SW480 (cell line): ENCODE results near the gene KCNQ4.

Experiments
- DNase-seq: peaks from one replicate; pipeline ENCODE4 v3.0.0-alpha.2; 2016; ENCODE audit warnings: low spot score

KCNQ4 gene

GRCh38 chr1:40840526-40841323, 57.1 kb downstream of the KCNQ4 start:
- no peak for DNase-seq

DNA sequence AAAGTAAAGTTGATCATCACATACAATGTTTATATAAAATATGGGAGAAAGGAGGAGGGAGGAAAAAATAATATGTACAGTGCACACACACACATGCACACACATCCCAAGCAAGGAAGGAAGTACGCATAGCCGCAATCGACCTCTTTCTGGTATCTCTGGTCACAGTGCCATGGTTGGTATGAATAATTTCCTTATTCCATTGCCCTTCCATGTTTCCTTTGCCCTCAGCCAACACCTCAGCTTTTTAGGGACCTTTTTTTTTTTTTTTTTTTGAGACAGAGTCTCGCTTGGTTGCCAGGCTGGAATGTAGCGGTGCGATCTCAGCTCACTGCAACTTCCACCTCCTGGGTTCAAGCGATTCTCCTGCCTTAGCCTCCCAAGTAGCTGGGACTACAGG, 58.0 kb downstream of the KCNQ4 start:
- no peak for DNase-seq

DNA sequence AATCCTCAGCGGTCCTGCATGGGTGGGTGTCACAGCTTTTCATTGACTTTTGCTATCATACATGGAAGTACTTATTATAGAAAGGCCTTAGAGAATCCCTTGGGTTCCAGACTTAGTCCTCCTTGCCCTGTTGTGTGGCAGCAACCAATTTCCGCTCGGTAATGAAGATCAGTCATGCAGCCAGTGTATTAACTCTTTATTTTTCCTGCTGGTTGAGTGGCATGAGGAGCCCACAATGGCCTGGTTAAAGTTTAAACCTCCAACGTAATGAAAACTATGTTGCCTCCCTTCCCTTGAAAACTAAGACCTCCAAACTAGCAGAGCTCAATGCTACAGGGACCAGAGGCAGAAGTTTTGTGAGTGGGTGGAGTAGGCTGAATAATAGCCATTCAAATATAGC, 58.6 kb downstream of the KCNQ4 start:
- no peak for DNase-seq

GRCh38 chr1:40842691-40843090, 59.1 kb downstream of the KCNQ4 start:
- DNase-seq, result no peak

DNA sequence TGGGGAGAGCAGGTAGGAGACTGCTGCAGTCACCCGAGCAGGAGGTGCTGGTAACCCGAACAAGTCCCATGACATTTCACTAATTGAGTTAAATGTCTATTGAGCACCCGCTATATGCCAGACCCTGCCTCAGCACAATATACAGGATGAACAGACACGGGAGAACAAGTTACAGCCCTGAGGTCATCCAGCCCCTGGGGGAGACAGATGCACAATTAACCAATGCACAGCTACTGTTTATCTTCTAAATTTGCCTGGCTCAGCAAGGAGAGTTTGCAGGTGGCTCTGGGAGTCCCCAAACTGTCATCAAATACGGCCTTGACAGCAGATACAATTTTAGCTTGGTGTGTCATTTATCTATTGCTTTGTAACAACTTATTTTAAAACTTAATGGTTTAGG, 60.5 kb downstream of the KCNQ4 start:
- DNase-seq, result no peak

DNA sequence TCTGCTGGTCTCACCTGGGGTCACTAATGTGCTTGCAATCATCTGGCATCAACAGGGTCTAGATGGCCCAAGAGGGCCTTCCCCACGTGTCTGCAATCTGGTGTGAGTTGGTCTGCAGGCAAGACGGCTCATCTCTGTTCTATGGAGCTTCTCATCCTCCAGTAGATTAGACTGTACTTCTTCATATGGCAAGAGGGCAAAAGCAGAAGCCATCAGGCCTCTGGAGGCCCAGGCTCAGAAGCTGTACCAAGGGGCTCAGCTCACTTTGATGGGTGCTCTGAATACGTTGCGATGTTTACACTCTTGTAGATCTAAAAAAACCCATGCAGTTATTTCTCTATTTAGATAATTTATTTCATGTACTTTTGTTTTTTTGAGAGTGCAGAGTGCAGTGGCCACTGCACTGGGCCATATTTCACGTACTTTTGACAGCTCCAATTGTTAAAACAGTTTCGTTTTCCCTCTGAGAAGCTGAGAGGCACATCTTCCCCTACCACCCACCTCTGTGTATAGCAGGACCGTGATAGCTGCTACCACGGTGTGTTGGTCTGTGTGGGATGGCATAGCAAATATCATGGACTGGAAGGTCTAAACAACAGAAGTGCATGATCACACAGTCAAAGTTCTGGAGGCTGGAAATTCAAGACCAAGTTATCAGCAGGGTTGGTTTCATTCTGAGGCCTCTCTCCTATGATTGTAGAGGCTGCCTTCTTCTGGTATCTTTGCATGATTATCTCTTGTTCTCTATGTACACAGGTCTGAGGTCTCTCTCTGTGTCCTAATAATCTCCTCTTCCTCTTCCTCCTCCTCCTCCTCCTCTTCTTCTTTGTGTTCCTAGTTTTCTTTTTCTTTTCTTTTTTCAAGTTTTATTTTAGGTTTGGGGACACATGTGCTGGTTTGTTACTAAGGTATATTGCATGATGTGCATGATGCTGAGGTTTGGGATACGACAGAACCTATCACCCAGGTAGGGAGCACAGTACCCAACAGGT, 61.6 kb downstream of the KCNQ4 start:
- no peak for DNase-seq

DNA sequence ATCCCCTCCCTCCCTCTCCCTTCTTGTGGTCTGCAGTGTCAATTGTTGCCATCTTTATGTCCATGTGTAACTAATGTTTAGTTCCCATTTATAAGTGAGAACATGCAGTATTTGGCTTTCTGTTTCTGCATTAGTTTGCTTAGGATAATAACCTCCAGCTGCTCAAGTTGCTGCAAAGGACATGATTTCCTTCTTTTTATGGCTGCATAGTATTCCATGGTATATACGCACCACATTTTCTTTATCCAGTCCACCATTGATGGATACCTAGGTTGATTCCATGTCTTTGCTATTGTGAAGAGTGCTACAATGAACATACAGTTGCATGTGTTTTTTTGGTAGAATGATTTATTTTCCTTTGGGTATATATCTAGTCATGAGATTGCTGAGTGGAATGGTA, 62.3 kb downstream of the KCNQ4 start:
- no peak for DNase-seq

GRCh38 chr1:40847023-40847745, 63.6 kb downstream of the KCNQ4 start:
- DNase-seq, result no peak

DNA sequence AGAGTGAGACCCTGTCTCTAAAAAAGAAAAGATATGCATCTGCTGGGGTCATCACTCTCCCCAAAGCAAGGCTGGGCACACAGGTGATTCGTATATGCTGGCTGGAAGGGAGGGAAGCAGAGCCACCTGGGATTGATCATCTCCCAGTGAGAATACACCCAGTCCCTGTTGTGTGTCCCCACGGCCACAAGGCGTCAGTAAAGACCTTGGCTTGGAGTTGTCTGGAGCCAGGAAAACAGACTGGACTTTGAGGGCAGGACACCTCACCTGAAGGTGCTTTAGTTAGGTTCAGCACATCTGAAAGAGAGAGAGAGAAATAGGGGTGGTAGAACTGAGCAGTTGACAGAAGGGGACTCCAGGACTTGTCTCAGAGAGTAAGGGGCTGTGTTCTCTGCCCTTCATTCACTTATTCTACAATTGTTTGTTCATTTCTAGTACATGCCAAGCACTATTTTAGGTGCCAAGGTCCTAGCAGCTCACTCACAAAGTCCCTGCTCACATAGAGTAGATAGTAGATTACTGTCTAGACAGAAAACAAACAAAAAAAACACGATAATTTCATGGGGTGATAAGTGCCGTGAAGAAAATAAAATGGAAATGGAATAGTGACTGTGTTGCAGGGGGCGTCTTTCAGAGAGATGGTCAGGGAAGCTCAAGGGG, 65.1 kb downstream of the KCNQ4 start:
- DNase-seq, result peak; percentile 75

- DNase-seq, result peak; percentile 47
Observed at GRCh38 chr1:40849801-40850592, 66.4 kb downstream of the KCNQ4 start.

- DNase-seq, result no peak
Observed at GRCh38 chr1:40851643-40852042, 68.1 kb downstream of the KCNQ4 start.

GRCh38 chr1:40853113-40853884, 69.7 kb downstream of the KCNQ4 start:
- DNase-seq, result no peak

- DNase-seq, result no peak
Observed at GRCh38 chr1:40853885-40854170, 70.2 kb downstream of the KCNQ4 start.

GRCh38 chr1:40855513-40855912, 71.9 kb downstream of the KCNQ4 start:
- DNase-seq, result no peak

- no peak for DNase-seq
Observed at GRCh38 chr1:40856116-40856515, 72.5 kb downstream of the KCNQ4 start.

- no peak for DNase-seq
Observed at GRCh38 chr1:40856656-40857302, 73.2 kb downstream of the KCNQ4 start.

DNA sequence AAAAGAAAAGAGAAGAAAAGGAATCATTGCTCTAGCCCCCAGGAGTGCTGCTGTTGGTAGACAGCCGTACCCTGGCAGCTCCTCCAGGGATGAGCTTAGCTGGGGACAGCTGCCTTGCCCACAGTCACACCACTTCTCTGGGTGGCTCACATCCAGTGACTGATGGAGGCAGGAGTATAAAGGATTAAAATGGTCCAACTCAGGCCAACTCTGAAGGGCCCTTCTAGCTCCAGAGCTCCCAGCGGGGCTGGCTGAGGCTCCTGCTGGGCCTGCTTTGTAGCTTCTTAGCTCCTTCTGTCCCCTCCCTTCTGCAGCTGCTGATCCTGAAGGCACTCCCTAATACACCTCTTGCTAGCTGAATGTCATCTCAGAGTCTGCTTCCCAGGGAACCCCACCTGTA, 74.2 kb downstream of the KCNQ4 start:
- no peak for DNase-seq

DNA sequence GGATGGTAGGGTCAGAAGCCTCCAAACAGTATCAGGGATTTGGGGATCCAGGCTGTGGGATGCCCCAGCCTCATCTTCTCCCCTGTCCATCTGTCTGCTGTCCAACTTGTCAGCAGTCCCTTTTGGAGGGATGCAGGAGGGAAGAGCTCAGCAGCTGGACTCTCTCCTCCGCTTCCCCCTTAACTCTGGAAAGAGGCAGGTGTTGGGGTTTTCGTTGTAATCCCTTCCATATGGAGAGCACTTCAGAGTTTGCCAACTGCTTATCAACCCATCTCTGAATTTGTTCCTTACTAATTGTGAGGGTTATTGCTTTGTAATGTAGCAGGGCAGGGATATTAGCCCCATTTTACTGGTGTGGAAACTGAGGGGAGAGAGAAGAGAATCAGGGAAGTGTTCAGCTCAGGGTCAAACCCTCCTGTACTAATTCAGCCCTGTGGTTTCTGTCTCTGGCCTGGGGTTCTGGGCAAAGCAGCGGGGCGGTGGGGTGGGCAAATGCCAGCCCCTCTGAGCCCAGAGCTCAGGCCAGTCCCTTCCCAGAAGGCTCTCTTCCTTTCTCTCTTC, 75.3 kb downstream of the KCNQ4 start:
- DNase-seq, result no peak

DNA sequence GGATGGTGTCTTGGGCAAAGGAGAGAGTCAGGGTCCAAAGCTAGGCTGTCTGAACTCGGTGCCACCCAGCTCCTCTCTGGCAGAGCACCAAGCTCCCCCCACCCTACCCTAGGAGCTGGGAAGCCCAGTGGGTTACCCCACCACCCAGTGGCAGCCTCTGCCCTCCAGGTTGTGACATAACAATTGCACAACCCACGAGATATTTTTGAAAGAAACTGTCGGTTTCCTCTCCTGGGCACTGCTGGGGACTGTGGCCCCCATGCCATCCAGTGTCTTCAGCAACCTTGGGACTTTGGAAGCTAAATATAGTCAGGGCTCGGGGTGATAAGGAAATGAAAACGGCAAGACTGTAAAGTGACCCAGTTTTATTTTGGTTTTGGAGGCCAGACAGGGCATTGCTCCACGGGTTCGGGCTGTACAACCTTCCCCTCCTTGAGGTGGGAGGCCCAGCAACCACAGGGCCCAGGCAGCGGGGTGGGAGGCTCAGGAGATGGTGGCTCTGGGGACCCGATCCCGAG, 77.2 kb downstream of the KCNQ4 start:
- no peak for DNase-seq
